GM12878 (cell line): Measurements from ENCODE around the gene LHFPL2.

ENCODE experiments used
- PAX5 ChIP-seq: IDR thresholded peaks from 2 replicates; pipeline ENCODE4 v1.6.1; 2011; ENCODE audit warnings: low read depth, low read length, borderline replicate concordance
- YY1 ChIP-seq: IDR thresholded peaks from 2 replicates; pipeline ENCODE4 v1.6.1; 2011; ENCODE audit warnings: low read depth, mild to moderate bottlenecking, low read length
- TF ChIP-seq, protein P1 (sequence below), 3 experiments: IDR thresholded peaks in 2 of 3; conservative IDR thresholded peaks in 1 of 3; 2 replicates each; pipeline ENCODE4 v1.5.1; 2011; ENCODE audit warnings: low read depth in 3 of 3, low read length in 3 of 3, mild to moderate bottlenecking in 3 of 3, control low read depth in 2 of 3, moderate library complexity in 2 of 3, inconsistent platforms in 1 of 3, mixed read lengths in 1 of 3; ENCODE audit not compliant: control insufficient read depth in 2 of 3, insufficient read depth in 1 of 3; ENCODE audit errors: extremely low read depth in 1 of 3

GRCh38 chr5:78522476-78523260 lies 125.9 kb downstream of the LHFPL2 start:
- no peak for TF ChIP-seq YY1
- TF ChIP-seq PAX5, result no peak
- TF ChIP-seq, protein P1, sequence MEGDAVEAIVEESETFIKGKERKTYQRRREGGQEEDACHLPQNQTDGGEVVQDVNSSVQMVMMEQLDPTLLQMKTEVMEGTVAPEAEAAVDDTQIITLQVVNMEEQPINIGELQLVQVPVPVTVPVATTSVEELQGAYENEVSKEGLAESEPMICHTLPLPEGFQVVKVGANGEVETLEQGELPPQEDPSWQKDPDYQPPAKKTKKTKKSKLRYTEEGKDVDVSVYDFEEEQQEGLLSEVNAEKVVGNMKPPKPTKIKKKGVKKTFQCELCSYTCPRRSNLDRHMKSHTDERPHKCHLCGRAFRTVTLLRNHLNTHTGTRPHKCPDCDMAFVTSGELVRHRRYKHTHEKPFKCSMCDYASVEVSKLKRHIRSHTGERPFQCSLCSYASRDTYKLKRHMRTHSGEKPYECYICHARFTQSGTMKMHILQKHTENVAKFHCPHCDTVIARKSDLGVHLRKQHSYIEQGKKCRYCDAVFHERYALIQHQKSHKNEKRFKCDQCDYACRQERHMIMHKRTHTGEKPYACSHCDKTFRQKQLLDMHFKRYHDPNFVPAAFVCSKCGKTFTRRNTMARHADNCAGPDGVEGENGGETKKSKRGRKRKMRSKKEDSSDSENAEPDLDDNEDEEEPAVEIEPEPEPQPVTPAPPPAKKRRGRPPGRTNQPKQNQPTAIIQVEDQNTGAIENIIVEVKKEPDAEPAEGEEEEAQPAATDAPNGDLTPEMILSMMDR (IDR thresholded peaks at IDR 0.05 in 2 of 3, conservative IDR thresholded peaks at IDR 0.05 in 1 of 3; ENCODE audit: control insufficient read depth in 2 of 3, extremely low read depth in 1 of 3, insufficient read depth in 1 of 3, low read depth in 3 of 3, low read length in 3 of 3), result no peak
